HEK293 (cell line): ENCODE results near the gene RIBC2.

ENCODE experiments used
- PRDM1 ChIP-seq: fragments of 450-650 bp; formaldehyde crosslinking; IDR thresholded peaks from 2 replicates; pipeline ENCODE4; 2016; ENCODE audit warnings: missing biosample characterization, missing genetic modification characterization
- ZNF133 ChIP-seq: fragments of 450-650 bp; formaldehyde crosslinking; IDR thresholded peaks from 2 replicates; pipeline ENCODE4 v1.5.1; 2016; ENCODE audit warnings: missing biosample characterization, missing genetic modification characterization
- ZNF302 ChIP-seq: fragments of 450-650 bp; formaldehyde crosslinking; IDR thresholded peaks from 2 replicates; pipeline ENCODE4 v1.5.1; 2016; ENCODE audit warnings: missing biosample characterization, missing genetic modification characterization, low read depth
- ZNF677 ChIP-seq: fragments of 450-650 bp; IDR thresholded peaks from 2 replicates; pipeline ENCODE4 v1.5.0; 2018; ENCODE audit warnings: missing biosample characterization, mild to moderate bottlenecking, missing genetic modification characterization, moderate library complexity
- ZNF76 ChIP-seq: fragments of 450-650 bp; formaldehyde crosslinking; IDR thresholded peaks from 2 replicates; pipeline ENCODE4; 2016; ENCODE audit warnings: low read depth, missing biosample characterization, missing genetic modification characterization, borderline replicate concordance
- ZNF792 ChIP-seq: fragments of 450-650 bp; formaldehyde crosslinking; IDR thresholded peaks from 2 replicates; pipeline ENCODE4 v1.5.1; 2016; ENCODE audit warnings: missing biosample characterization, missing genetic modification characterization
- TF ChIP-seq, protein P1 (sequence below): fragments of 450-650 bp; formaldehyde crosslinking; IDR thresholded peaks from 2 replicates; pipeline ENCODE4 v1.5.1; 2016; ENCODE audit warnings: missing biosample characterization, missing genetic modification characterization
- TF ChIP-seq, protein P2 (sequence below): fragments of 450-650 bp; formaldehyde crosslinking; IDR thresholded peaks from 2 replicates; pipeline ENCODE4; 2016; ENCODE audit warnings: missing biosample characterization, missing genetic modification characterization
- TF ChIP-seq, protein P3 (sequence below): fragments of 450-650 bp; formaldehyde crosslinking; IDR thresholded peaks from 2 replicates; pipeline ENCODE4 v1.5.1; 2016; ENCODE audit warnings: missing biosample characterization, missing genetic modification characterization
- TF ChIP-seq, protein P4 (sequence below): fragments of 450-650 bp; formaldehyde crosslinking; IDR thresholded peaks from 2 replicates; pipeline ENCODE4 v1.5.1; 2016; ENCODE audit warnings: missing biosample characterization, missing genetic modification characterization, low read depth
- TF ChIP-seq, protein P5 (sequence below): IDR thresholded peaks from 2 replicates; pipeline ENCODE4 v1.6.1; 2011; ENCODE audit warnings: mild to moderate bottlenecking, low read depth, low read length, borderline replicate concordance

DNA sequence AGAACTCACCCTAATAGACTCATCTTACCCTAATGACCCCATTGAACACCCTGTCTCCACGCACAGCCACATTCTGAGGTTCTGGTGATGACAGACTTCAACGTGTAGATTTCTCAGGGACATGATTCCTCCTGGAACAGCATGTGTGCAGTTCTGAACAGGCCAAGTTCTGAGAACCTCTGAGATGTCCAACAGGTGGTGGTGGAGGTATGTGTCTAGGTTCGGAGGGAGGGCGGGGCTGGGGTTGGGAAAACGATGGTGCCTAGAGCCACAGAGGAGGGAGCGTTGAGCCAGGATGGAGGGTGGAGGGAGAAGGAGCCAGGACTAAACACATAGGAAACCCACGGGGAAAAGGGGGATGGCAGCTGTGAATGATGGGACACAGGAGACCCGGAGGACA is 45.7 kb downstream of the RIBC2 start:
- TF ChIP-seq, protein P1, sequence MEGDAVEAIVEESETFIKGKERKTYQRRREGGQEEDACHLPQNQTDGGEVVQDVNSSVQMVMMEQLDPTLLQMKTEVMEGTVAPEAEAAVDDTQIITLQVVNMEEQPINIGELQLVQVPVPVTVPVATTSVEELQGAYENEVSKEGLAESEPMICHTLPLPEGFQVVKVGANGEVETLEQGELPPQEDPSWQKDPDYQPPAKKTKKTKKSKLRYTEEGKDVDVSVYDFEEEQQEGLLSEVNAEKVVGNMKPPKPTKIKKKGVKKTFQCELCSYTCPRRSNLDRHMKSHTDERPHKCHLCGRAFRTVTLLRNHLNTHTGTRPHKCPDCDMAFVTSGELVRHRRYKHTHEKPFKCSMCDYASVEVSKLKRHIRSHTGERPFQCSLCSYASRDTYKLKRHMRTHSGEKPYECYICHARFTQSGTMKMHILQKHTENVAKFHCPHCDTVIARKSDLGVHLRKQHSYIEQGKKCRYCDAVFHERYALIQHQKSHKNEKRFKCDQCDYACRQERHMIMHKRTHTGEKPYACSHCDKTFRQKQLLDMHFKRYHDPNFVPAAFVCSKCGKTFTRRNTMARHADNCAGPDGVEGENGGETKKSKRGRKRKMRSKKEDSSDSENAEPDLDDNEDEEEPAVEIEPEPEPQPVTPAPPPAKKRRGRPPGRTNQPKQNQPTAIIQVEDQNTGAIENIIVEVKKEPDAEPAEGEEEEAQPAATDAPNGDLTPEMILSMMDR (tag by site-specific recombination), result no peak
- TF ChIP-seq ZNF302 (tag by site-specific recombination), result no peak
- no peak for TF ChIP-seq ZNF133 (tag by site-specific recombination)
- no peak for TF ChIP-seq PRDM1
- no peak for TF ChIP-seq ZNF677 (tag by site-specific recombination)
- no peak for TF ChIP-seq ZNF792
- no peak for TF ChIP-seq ZNF76 (tag by site-specific recombination)
- TF ChIP-seq, protein P2, sequence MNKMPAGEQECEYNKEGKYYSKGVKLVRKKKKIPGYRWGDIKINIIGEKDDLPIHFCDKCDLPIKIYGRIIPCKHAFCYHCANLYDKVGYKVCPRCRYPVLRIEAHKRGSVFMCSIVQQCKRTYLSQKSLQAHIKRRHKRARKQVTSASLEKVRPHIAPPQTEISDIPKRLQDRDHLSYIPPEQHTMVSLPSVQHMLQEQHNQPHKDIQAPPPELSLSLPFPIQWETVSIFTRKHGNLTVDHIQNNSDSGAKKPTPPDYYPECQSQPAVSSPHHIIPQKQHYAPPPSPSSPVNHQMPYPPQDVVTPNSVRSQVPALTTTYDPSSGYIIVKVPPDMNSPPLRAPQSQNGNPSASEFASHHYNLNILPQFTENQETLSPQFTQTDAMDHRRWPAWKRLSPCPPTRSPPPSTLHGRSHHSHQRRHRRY (tag by site-specific recombination), result no peak
- TF ChIP-seq, protein P3, sequence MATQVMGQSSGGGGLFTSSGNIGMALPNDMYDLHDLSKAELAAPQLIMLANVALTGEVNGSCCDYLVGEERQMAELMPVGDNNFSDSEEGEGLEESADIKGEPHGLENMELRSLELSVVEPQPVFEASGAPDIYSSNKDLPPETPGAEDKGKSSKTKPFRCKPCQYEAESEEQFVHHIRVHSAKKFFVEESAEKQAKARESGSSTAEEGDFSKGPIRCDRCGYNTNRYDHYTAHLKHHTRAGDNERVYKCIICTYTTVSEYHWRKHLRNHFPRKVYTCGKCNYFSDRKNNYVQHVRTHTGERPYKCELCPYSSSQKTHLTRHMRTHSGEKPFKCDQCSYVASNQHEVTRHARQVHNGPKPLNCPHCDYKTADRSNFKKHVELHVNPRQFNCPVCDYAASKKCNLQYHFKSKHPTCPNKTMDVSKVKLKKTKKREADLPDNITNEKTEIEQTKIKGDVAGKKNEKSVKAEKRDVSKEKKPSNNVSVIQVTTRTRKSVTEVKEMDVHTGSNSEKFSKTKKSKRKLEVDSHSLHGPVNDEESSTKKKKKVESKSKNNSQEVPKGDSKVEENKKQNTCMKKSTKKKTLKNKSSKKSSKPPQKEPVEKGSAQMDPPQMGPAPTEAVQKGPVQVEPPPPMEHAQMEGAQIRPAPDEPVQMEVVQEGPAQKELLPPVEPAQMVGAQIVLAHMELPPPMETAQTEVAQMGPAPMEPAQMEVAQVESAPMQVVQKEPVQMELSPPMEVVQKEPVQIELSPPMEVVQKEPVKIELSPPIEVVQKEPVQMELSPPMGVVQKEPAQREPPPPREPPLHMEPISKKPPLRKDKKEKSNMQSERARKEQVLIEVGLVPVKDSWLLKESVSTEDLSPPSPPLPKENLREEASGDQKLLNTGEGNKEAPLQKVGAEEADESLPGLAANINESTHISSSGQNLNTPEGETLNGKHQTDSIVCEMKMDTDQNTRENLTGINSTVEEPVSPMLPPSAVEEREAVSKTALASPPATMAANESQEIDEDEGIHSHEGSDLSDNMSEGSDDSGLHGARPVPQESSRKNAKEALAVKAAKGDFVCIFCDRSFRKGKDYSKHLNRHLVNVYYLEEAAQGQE, result no peak
- TF ChIP-seq, protein P4, sequence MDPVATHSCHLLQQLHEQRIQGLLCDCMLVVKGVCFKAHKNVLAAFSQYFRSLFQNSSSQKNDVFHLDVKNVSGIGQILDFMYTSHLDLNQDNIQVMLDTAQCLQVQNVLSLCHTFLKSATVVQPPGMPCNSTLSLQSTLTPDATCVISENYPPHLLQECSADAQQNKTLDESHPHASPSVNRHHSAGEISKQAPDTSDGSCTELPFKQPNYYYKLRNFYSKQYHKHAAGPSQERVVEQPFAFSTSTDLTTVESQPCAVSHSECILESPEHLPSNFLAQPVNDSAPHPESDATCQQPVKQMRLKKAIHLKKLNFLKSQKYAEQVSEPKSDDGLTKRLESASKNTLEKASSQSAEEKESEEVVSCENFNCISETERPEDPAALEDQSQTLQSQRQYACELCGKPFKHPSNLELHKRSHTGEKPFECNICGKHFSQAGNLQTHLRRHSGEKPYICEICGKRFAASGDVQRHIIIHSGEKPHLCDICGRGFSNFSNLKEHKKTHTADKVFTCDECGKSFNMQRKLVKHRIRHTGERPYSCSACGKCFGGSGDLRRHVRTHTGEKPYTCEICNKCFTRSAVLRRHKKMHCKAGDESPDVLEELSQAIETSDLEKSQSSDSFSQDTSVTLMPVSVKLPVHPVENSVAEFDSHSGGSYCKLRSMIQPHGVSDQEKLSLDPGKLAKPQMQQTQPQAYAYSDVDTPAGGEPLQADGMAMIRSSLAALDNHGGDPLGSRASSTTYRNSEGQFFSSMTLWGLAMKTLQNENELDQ (tag by site-specific recombination), result no peak
- TF ChIP-seq, protein P5, sequence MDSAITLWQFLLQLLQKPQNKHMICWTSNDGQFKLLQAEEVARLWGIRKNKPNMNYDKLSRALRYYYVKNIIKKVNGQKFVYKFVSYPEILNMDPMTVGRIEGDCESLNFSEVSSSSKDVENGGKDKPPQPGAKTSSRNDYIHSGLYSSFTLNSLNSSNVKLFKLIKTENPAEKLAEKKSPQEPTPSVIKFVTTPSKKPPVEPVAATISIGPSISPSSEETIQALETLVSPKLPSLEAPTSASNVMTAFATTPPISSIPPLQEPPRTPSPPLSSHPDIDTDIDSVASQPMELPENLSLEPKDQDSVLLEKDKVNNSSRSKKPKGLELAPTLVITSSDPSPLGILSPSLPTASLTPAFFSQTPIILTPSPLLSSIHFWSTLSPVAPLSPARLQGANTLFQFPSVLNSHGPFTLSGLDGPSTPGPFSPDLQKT, result no peak
